Measurements from ENCODE around the gene PDAP1.

DNA sequence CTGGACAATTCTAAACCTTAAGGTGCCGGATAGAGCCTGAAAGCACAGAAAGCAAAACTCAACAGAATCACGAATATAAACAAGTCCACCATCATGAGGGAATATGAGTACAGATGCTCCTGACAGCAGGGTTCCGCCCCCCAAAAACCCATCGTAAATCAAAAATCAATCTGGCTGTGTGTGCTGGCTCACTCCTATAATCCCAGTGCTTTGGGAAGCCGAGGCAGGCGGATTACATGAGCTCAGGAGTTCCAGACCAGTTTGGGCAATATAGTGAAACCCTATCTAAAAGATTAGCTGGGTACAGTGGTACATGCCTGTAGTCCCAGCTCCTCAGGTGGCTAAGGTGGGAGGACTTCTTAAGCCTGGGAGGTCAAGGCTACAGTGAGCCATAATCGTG, 12.6 kb upstream of the PDAP1 start:
- TF ChIP-seq, protein P1, sequence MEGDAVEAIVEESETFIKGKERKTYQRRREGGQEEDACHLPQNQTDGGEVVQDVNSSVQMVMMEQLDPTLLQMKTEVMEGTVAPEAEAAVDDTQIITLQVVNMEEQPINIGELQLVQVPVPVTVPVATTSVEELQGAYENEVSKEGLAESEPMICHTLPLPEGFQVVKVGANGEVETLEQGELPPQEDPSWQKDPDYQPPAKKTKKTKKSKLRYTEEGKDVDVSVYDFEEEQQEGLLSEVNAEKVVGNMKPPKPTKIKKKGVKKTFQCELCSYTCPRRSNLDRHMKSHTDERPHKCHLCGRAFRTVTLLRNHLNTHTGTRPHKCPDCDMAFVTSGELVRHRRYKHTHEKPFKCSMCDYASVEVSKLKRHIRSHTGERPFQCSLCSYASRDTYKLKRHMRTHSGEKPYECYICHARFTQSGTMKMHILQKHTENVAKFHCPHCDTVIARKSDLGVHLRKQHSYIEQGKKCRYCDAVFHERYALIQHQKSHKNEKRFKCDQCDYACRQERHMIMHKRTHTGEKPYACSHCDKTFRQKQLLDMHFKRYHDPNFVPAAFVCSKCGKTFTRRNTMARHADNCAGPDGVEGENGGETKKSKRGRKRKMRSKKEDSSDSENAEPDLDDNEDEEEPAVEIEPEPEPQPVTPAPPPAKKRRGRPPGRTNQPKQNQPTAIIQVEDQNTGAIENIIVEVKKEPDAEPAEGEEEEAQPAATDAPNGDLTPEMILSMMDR (conservative IDR thresholded peaks at IDR 0.05) = no peak
- no peak for TF ChIP-seq EZH2 (IDR thresholded peaks at IDR 0.05; ENCODE audit: low read depth)
